Bone marrow (tissue), 2 donors: ENCODE measurements around the gene NACC2.
"Not testable (repeated sequence)": the region's sequence is repeated elsewhere in the genome, so short reads cannot be mapped to it uniquely, and the experiment has no call there.

Experiments
- DNase-seq, 2 donors: peaks; one replicate each; lab custom pipeline; 2025; lab: John Stamatoyannopoulos, UW

The NACC2 gene

DNA sequence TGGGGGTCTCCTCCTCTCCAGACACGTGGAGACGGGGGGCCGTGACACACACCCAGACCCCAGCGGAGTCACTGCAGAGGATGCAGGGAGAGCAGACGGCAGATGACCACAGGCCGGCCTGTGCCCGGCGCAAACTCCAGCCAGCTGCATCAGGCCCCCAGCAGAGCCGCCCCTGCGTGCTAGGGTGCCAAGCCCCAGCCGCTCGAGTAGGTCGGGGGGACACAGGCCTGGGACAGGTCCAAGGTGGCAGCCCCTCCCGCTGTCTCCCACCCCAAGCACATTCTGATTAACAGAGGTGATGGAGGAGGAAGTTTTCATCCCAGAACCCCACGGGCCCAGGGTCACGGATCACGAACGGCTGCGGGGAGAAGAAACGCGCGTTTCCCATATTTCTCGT, 14.4 kb downstream of the NACC2 start:
- no peak for DNase-seq

DNA sequence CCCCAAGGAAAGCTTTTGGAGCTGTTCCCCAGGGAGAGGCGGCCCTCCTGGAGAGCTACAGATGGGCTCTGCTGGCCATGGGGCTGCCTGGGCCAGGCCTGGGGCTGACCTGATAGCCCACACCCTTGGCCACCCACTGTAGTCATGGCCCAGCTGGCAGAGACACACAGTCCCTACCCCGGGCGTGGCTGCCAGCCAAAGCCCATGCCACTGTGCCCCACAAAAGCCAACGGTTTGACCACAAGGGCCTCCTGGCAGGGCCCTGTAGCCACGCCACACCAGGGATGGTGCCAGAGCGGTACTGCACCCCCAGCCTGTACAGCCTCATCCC, 15.2 kb downstream of the NACC2 start:
- no peak for DNase-seq

- DNase-seq: no peak
These were observed 15.7 kb downstream of the NACC2 start for GRCh38 chr9:136079211-136079915.

DNA sequence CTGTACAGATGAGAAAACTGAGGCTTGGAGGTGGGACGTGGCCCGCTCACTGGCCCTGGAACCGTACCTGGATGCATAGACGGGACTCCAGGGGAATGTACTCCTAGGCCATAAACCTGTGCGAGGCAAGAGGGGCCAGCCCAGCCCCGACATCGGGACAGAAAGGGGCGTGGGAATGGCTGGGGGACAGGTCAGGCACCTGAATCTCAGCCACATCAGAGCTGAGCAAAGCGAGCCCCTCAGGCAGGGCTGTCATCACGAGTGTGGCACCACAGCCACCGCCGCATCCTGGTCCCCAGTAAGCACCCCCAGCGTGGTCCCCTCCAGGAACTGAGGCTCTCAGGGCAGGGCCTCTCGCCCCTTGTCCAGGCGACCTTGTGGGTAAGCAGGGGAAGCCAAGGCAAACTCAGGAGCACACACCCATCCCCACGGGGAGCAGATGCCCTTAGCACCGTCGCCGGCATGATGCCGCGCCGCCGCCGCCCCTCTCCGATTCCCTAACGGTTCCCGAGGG, 16.5 kb downstream of the NACC2 start:
- no peak for DNase-seq

DNA sequence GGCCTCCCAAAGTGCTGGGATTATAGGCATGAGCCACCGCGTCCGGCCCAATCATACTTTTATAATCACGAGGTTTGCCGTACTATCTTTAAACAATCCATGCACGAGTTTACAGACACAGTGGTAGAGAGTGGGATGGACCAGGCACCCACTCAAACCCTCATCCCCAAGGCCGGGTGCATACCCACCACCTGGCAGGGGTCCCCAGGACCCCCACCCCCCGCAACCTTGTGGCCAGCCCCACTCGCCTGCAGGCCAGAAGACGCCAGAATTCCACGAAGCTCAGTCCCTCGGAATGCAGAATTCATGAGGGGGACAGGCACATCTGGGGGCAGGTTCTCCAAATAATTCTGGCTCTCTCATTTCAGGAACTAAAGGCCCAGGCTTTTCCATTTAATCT, 17.1 kb downstream of the NACC2 start:
- DNase-seq: no peak

GRCh38 chr9:136077491-136077890, 17.6 kb downstream of the NACC2 start:
- DNase-seq: no peak

- peak in 1 of 2 donors; percentile 90 for DNase-seq
These were observed 19.0 kb downstream of the NACC2 start for GRCh38 chr9:136075881-136076678.

DNA sequence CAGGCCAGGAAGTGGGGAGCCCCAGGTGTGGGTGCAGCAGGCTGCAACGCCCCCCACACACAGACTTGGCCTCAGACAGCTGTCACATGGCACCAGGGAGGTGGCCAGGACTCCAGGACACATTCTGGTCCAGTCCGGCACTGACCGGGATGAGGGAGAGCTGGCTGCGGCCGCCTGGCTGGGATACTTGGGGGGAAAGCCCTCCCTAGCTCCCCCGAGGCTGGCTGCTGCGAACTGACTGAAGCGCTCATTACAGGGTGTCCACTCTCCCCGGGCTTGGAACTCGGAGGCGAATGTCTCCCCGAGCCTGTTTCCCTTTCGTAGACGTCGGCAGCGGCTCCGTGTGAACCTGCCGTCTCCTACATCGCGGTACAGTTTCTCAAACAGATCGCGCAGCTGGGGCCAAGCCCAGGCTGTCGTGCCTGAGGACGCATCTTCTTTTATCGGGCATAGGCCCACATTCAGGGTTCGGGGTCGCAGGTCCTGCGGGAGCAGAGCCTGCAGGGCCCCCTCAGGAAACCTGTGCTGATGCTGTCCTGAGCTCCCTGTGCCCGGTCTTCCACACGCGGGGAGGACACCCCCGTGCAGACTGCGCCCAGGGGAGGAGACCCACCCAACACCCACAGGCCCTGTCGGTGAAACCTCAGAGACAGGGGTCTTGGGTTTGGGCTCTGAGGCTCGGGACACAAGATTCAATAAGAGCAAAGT, 19.8 kb downstream of the NACC2 start:
- no peak for DNase-seq

- DNase-seq: no peak
These were observed 20.4 kb downstream of the NACC2 start for GRCh38 chr9:136074706-136075105.

GRCh38 chr9:136062657-136063439, 32.2 kb downstream of the NACC2 start:
- DNase-seq: no peak

DNA sequence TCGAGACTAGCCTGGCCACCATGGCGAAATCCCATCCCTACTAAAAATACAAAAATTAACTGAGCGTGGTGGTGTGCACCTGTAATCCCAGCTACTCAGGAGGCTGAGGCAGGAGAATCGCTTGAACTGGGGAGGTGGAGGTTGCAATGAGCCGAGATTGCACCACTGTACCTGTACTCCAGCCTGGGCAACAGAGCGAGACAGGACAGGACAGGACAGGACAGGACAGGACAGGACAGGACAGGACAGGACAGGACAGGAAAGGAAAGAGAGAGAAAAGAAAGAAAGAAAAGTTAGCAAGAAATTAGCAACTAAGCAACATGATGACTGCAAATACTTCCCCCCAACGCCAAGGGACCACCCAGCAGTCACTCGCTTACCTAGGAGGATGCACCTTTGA, 33.2 kb downstream of the NACC2 start:
- DNase-seq: not testable (repeated sequence)

DNA sequence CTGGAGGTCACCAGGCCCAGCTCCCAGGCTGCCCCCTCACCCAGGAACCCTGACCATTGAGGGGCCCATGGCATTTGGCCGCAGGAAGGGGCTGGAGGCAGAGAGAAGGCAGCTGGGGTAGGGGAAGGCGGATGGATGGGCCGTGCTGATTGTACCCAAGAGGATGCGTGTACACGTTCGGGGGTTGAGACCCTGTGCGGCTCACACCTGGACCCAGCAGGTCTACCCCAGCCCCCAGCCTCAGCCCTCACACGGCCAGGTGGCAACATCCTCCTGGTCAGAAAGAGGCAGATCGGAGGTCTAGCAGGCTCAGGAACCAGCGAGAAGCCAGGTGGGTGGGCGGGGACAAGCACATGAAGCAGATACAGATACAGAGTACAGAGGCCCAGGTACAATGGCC, 33.7 kb downstream of the NACC2 start:
- DNase-seq: no peak

DNA sequence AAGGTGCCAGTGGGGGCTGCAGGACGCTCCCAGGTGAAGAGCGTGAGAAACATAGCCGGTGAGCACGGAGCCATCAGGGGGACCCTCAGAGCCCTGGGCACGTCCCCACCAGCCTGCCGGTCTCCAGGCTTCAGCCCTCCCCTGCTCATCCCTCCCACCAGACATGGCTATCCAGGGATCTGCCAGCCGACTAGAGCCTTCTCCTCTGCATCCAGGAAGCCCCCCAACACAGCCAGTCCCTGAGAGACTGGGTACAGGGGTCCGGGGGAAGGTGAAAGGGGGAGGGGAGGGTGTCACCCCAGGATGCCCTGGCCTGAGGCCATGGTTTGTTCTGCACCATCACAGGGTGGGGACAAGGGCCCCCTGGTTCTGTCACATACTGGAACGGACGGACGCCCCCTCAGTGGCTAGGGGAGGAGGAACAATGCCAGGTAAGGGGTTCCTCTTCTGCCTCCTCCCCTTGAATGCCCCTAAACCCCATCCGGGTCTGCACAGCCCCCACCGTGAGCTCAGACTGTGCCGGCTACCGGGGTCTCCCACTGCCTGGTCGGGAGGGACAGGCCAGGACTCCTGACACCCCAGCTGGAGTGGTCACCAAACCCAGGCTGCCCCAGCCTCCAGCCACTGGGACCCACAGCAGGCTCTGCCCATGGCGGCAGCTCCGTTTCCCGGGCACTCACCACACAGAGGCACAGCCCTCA, 34.3 kb downstream of the NACC2 start:
- no peak for DNase-seq

- DNase-seq: no peak
These were observed 35.0 kb downstream of the NACC2 start for GRCh38 chr9:136059851-136060670.

DNA sequence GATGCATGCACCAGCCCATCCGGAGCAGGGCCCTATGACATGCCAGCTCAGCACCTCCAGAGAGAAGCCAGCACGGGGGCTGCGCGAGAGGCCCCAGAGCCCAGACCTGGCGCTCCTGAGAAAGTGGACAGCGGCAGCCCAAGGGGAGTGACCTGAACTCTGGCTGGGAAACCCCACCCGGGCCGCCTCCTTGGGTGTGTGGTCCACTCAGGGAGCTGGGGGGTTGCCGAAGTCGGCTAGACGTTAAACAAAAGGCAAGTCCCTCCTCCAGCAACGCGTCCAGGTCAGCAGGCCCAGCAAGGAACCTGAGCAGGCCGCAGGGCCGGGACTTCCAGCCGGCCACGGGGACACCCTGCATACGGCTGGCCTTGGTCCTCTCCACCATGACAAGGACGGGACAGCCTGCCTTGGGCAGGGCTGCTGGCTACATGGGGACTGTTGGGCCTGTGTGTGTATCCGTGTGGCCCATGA, 35.7 kb downstream of the NACC2 start:
- no peak for DNase-seq

DNA sequence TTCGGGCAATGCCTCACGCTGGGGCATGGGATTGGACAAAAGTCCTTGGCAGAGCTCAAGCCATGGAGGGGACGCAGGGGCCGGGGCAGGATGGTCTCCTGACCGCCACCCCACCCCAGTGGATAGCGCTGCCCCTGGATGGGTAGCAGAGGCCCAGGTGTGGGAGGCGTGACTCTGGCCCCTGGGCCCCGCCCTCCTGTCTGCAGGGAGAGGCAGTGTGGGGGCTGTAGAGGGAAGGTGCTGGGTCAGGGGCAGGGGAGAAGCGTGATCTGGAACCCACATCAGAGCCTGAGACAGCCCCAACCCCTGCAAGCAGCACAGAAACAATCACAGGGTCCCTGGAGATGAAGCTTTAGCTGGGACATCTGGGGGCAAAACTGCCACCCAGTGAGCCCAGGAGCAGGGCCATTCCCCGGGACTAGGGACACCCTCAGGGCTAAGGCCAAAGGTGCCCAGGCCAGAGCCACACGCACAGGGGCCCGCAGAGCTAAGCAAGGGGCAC, 36.2 kb downstream of the NACC2 start:
- no peak for DNase-seq

GRCh38 chr9:136058084-136058483, 37.0 kb downstream of the NACC2 start:
- DNase-seq: no peak

DNA sequence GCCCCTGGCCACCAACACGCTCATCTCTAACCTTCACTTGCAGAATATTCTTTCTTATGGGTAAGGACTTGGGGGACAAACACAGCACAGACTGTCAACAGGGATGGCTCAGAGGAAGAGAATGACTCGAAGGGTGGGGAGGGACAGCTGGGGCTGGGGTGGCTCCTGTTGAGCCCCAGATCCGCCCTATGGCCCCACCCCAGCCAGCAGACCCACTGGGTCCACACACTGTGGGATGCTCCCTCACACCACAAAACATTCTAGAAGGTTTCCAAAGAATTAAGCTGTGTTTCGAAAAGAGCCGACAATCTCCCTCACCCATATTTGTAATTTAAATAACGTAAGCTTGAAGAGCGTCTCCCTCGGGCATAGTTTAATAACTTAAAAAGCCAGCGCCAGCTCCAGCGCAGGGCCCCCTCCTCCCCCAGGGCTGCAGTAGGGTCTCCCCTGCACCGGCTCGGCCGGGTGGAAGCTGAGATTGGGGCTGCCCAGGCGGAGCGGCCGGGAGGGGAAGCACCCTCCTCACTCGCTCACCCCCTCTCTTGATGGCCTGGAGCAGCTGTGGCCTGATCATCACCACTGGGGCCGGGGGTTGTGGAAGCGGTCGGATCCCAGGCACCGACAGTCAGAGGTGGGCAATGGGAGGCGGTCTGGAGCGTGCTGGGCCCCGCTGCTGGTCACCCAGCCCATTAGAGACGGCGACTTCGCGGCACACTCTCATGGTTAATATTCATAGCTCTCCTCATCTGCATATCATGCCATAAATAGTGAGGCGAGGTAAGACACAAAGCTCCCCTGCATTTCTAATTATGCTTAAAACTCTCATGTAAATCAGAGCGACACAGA, 37.6 kb downstream of the NACC2 start:
- no peak for DNase-seq

- DNase-seq: no peak
These were observed 38.4 kb downstream of the NACC2 start for GRCh38 chr9:136056546-136057235.
